Measurements from ENCODE around the gene MIPEP.
"Not testable (repeated sequence)": the region's sequence is repeated elsewhere in the genome, so short reads cannot be mapped to it uniquely, and the experiment has no call there.

MIPEP gene

GRCh38 chr13:23750383-23751121 is 138.6 kb downstream of the MIPEP start:
- H3K27ac ChIP-seq: no peak overlapping the region
- H3K79me2 ChIP-seq: no peaks in the 10 kb centered on the region
- no peak overlapping the region for H2AFZ ChIP-seq
- no peak overlapping the region for H3K4me3 ChIP-seq (ENCODE audit: low read depth, low read length)
- TF ChIP-seq CTCF (IDR thresholded peaks at IDR 0.05): no peak
- H3K4me1 ChIP-seq: peaks cover 2% of the 10 kb centered on the region
- no peaks in the 10 kb centered on the region for H3K9me3 ChIP-seq (ENCODE audit: control insufficient read depth, low read length)
- H3K36me3 ChIP-seq (ENCODE audit: control insufficient read depth, insufficient read depth, low read length): no peaks in the 10 kb centered on the region
- H3K27me3 ChIP-seq (ENCODE audit: control insufficient read depth, insufficient read depth, low read length): no peaks in the 10 kb centered on the region
- no peak overlapping the region for H3K4me2 ChIP-seq (ENCODE audit: low read length)
- no peak overlapping the region for H3K9ac ChIP-seq

- Histone ChIP-seq H3K27me3 (ENCODE audit: control insufficient read depth, insufficient read depth, low read length) (no peaks in the 10 kb centered on the region), H3K4me3 (ENCODE audit: low read depth, low read length) (no peak overlapping the region), H3K9me3 (ENCODE audit: control insufficient read depth, low read length) (no peaks in the 10 kb centered on the region), H2AFZ (no peak overlapping the region), H3K9ac (no peak overlapping the region), H3K4me1 (peaks cover 2% of the 10 kb centered on the region), H3K27ac (no peak overlapping the region), H3K4me2 (ENCODE audit: low read length) (no peak overlapping the region), H3K36me3 (ENCODE audit: control insufficient read depth, insufficient read depth, low read length) (no peaks in the 10 kb centered on the region), H3K79me2 (no peaks in the 10 kb centered on the region)
- no peak for TF ChIP-seq CTCF (IDR thresholded peaks at IDR 0.05)
These were observed 139.8 kb downstream of the MIPEP start for GRCh38 chr13:23749288-23749873.

GRCh38 chr13:23748109-23748990 is 140.8 kb downstream of the MIPEP start:
- Histone ChIP-seq H3K27ac (no peak overlapping the region), H3K27me3 (ENCODE audit: control insufficient read depth, insufficient read depth, low read length) (no peaks in the 10 kb centered on the region), H3K36me3 (ENCODE audit: control insufficient read depth, insufficient read depth, low read length) (no peaks in the 10 kb centered on the region), H3K4me2 (ENCODE audit: low read length) (no peak overlapping the region), H3K9ac (no peak overlapping the region), H3K9me3 (ENCODE audit: control insufficient read depth, low read length) (no peaks in the 10 kb centered on the region), H2AFZ (no peak overlapping the region), H3K4me1 (peaks cover 2% of the 10 kb centered on the region), H3K79me2 (no peaks in the 10 kb centered on the region), H3K4me3 (ENCODE audit: low read depth, low read length) (no peak overlapping the region)
- TF ChIP-seq CTCF (IDR thresholded peaks at IDR 0.05): no peak

GRCh38 chr13:23746141-23746540 is 143.1 kb downstream of the MIPEP start:
- H3K79me2 ChIP-seq; H3K4me3 ChIP-seq (ENCODE audit: low read depth, low read length); H3K9ac ChIP-seq; H3K4me1 ChIP-seq; H3K27ac ChIP-seq; H3K27me3 ChIP-seq (ENCODE audit: control insufficient read depth, insufficient read depth, low read length); H3K9me3 ChIP-seq (ENCODE audit: control insufficient read depth, low read length); H2AFZ ChIP-seq; H3K4me2 ChIP-seq (ENCODE audit: low read length); H3K36me3 ChIP-seq (ENCODE audit: control insufficient read depth, insufficient read depth, low read length): not testable (repeated sequence)

GRCh38 chr13:23744315-23744714 is 144.9 kb downstream of the MIPEP start:
- Histone ChIP-seq H3K4me2 (ENCODE audit: low read length) (no peak overlapping the region), H3K9me3 (ENCODE audit: control insufficient read depth, low read length) (no peaks in the 10 kb centered on the region), H3K4me1 (peaks cover 2% of the 10 kb centered on the region), H2AFZ (no peak overlapping the region), H3K4me3 (ENCODE audit: low read depth, low read length) (no peak overlapping the region), H3K79me2 (no peaks in the 10 kb centered on the region), H3K27me3 (ENCODE audit: control insufficient read depth, insufficient read depth, low read length) (no peaks in the 10 kb centered on the region), H3K36me3 (ENCODE audit: control insufficient read depth, insufficient read depth, low read length) (no peaks in the 10 kb centered on the region), H3K9ac (no peak overlapping the region), H3K27ac (no peak overlapping the region)
- no peak for TF ChIP-seq CTCF (IDR thresholded peaks at IDR 0.05)

All from parathyroid adenoma (tissue), 2 donors.